Islet precursor cell (in vitro differentiated cells): ENCODE results near the gene FTO.
"Not testable (repeated sequence)": the region's sequence is repeated elsewhere in the genome, so short reads cannot be mapped to it uniquely, and the experiment has no call there.

Experiments
- DNase-seq: peaks from one replicate; pipeline ENCODE4 v3.0.0-alpha.2; 2018

The FTO gene

DNA sequence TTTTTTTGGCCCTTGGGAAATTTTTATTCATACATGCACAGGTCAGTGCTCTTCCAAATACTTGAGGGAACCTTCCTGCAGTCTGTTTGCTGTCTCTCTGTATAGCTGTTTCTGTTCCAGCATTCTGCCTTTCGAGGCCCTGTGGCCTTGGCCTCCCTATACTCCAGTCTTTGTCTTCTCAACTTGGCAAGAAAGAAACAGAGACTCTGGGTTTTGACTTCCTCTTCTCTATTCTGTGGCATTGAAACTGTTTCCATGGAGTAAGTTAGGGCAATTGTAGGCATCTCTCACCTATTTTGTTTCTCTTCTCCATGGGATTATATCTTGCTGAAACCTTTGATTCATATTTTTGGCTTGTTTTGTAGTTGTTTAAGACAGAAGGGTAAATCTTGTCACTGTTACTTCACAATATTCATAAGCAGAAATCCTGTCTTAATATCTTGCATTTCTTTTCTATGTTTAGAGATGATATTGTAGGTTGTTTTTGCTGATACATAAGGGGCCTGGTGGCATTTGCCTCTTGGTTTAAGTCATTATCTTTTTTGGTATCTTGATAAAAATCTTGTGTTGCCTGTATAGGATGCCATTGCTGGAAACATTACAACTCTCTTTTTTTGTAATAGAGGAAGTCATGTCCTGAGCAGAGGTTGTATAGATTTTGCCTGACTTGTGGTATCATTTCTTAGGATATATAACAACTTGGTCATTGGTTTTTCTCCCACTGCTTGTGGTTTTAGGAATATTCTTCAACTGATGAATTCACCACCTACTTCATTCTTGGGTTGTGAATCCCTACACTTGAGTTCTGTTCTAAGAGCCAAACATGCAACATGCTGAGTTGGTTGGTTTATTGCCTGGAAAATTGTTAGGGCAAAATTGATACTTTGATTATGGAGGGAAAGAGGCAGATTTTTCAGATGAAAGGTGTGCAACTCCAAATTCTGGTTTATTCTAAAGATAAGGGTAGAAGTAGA lies 168.6 kb downstream of the FTO start:
- no peak for DNase-seq

DNA sequence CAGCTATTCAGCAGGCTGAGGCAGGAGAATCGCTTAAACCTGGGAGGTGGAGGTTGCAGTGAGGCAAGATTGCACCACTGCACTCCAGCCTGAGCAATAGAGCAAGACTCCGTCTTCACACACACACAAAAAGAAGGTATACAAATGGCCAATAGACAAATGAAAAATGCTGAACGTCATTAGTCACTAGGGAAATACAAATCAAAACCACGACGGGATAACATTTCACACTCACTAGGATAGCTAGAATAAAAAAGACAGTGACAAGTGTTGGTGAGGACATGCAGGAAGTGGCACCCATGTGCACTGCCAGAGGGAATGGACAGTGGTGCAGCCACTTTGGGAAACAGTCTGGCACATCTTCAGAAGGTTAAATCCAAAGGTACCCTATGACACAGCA lies 172.9 kb downstream of the FTO start:
- no peak for DNase-seq

DNA sequence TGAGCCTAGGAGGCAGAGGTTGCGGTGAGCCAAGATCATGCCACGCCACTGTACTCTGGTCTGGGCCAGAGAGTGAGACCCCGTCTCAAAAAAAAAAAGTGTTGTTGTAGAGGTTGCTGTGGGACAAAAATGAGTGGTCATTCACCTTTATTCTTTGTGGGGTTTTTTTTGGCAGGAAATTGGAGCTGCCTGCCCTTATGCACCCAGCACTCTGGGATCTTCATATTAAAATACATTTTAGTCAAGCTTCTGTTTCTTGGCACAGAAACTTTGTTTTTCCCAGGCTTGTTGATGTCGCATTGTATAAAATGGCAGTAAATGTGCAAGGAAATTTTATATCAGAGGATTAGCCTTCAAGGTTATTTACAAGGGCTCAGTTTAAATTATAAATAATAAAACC lies 174.3 kb downstream of the FTO start:
- DNase-seq: no peak

DNA sequence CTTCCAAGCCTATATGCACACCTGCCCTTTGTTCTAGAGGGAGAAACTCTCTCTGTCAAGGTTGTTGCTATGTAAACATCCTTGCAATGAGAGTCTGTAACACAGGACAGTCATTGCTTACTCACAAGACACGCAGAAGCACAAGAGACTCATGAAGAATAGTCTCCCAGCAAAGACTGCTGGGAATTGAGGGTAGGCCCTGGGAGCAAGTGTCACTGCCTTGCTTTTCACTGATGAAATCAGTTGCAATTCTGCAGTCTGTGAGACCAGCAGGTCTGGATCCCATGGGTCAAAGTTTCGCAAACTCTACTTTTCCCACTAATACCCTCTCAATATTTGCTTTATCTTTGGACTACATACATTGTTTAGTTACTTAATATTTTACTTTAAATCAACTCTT lies 177.4 kb downstream of the FTO start:
- DNase-seq: no peak

DNA sequence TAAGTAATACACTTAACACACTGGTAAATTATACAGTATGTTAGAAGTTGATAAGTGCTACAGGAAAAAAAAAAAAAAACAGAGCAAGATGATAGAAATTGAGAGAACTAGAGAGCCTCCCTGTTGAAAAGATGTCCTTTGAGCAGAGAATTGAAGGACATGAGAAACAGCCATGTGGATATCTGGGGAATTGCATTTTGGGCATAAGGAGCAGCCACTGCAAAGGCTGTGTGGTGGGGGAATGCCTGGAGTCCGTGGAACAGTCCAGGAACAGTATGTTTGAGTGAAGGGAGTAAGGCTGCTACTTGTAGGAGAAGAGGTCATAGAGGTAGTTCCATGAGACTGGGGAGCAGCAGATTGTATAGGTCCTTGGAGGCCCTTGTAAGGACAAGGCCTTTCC lies 178.4 kb downstream of the FTO start:
- DNase-seq: no peak

DNA sequence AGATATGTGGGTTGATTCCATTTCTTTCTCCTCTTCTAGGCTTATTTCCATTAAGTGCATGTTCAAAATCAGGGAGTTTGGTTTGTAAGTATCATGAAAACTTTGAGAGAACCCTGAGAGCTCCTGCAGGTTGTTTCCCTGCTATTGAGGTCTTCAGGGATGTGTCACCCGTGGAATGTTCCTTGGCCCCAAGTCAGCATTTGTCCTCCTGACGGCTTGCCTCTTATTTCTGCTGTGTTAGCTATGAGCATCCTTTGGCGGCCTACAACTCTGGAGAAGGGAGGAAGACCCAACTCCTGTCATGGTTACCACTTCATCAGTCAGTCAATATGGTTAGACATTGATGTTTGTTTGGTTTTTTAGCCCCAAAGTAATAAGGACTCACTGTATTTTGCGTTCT lies 180.8 kb downstream of the FTO start:
- DNase-seq: no peak

DNA sequence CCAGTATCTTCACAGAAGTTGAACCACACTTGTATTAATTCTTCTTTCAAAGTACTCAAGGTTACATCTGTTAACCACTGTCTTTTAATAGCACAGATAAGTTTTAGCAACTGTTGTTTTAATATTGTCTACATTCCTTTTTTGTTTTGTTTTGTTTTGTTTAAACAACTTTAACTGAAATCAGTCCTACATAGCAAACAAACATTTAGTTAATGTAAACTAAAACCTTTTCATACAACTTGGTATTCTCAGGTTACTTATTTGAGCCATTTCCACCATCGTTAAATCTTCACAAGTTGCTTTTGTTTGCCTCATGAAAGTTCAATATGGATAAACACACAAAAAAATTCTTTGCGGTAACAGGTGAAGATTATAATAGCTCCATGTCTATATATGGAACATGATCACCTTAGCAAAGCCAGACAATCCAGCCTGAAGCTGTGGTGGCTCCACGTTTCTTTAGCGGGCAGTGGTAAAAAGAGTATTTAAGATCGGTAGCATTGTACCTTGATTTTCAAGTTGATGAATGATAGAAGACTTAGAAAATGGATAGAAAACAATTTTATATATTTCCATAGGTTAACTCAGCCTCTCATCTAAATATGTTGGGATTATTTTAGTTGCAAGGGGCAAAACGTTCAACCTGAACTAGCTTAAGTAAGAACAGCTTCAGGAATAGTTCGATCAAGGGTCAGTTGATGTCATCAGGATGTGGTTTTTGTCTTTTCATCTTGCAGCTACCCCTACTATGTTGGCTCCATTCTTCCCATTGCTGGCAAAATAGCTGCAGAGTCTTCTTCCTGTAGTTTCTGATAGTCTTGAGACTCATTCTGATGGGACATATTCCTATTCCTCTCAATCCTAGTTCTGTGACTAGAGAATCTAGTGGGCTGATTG lies 182.8 kb downstream of the FTO start:
- DNase-seq: no peak

DNA sequence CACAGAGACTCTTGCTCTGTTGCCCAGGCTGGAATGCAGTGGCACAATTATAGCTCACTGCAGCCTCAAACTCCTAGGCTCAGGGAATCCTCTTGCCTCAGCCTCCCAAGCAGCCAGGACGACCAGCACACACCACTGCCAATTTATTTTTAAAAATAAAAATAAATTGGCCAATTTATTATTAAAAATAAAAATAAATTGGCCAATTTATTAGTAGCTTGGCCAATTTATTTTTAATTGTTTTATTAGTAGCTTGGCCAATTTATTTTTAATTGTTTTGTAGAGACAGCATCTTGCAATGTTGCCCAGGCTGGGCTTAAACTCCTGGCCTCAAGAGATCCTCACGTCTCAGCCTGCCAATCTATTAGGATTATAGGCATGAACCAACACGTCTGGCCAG lies 184.3 kb downstream of the FTO start:
- no peak for DNase-seq

DNA sequence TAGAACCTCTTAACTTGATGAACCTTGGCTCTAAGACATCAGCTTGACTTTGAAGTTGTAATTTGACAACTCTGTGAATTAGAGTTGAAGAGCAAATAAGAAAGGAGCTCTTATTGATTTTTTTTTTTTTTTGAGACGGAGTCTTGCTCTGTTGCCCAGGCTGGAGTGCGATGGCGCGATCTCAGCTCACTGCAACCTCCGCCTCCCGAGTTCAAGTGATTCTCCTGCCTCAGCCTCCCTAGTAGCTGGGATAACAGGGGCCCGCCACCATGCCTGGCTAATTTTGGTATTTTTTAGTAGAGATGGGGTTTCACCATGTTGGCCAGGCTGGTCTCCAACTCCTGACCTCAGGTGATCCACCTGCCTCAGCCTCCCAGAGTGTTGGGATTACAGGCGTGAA lies 186.9 kb downstream of the FTO start:
- DNase-seq: not testable (repeated sequence)

DNA sequence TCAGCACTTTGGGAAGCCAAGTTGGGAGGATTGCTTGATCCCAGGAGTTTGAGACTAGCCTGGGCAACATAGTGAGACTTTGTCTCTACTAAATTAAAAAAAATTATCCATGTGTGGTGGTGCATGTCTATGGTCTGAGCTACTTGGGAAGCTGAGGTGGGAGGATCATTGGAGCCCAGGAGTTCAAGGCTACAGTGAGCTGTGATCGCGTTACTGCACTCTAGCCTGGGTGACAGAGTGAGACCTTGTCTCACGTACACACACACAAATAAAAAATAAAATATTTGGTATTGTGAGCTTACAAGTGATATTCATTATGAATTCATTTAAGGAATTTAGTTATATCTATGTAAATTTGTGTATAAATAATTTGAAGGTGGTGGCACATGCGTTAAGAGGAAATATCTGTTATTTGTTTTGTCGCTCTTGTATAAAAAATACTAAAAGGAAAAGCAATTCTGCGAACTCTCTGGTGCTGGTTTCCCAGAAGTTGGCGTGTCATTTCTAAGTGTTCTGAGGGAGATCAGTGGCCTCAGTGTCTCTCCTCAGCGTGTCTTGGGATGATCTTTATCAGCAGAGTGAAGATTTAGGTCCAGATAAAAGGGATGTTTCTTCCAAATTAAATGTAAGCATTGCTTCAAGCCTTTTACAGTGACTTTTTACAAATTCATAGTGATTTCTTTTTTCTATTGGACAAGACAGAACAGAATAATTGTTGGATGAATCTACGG lies 187.6 kb downstream of the FTO start:
- no peak for DNase-seq

DNA sequence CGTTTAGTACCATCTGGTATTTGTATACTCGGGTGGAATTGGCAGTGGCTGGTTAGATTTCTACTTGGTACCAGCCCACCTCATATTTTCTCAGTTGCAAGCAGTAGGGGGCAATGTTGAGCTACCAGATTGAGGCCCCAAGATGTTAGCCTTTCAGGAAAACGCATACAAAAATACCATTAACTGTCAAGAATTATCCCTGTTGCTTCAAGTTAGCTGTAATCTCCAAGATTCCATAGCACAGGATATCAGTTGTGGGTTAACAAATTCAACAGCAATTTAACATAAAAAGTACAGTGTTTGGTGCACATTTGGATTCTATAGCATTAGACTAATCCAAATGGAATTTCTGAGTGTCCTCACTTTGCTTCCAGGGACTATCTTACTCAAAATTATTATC lies 188.2 kb downstream of the FTO start:
- DNase-seq: peak; percentile 60

DNA sequence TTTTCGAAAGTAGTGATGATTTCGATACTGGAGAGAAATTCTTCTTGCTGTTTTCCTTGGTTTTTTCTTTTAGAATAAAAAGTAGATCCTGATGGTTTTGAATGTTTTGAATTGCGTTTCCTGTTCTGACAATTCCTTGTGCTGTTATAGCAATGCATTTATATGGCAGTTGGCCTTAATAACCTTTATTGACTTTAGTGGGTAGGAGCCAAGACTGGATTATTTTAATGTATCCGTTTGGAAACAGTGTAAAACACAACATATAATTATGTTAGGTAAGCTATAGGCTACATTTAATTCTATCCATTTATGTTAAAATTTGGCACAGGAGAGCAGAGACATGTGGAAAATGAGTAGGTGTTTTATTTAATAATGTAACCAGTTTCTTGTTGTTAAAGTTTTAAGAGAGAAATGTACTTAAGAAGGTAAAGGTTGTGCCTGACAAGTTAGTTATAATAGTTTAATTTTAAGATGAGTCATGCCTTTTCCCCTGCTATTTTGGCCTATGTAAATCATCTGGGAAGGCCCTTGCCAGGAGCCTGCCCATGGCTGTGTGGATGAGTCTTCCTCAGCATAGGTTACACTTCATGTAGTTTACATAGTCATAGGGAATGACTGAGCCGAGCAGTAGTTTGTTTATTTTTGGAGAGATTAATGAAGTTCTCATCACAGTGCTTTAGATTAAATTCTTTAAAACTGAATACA lies 189.9 kb downstream of the FTO start:
- DNase-seq: no peak

DNA sequence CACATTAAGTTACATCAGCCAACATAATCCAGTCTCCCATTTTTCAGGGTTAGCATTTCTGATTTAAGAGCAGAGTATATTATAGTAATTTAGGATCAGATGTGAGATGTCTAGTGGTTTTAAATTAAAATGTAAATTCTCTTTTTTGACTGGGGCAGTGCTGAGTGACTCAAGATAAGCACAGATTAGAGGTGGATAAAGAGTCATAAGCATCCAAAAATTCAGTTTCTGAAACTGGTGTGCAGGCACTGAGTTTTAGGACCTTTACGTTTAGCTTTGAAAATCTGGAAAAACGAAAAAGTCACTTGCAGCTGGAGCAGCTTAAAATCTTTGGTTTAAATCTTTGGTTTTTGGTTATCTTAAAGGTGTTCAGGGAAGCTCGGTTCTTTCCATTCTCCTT lies 190.7 kb downstream of the FTO start:
- no peak for DNase-seq

DNA sequence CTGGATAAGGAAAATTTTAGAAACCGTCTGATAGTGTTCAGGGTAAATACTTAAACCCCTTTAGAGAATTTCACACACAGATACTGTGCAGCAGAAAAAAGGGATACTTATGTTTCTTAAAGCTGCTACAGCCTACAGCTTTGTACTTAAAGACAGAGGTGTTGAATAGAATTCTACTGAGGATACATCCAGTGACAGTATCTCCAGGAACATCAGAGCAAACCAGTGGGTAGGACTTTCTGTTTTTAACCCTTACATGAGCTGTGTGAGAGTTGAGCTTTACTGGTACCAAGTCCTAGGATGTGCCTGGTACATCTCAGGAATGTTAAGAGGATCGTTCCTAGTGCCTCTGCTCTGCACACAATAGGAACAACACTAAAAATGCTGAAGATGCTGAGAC lies 191.5 kb downstream of the FTO start:
- no peak for DNase-seq

DNA sequence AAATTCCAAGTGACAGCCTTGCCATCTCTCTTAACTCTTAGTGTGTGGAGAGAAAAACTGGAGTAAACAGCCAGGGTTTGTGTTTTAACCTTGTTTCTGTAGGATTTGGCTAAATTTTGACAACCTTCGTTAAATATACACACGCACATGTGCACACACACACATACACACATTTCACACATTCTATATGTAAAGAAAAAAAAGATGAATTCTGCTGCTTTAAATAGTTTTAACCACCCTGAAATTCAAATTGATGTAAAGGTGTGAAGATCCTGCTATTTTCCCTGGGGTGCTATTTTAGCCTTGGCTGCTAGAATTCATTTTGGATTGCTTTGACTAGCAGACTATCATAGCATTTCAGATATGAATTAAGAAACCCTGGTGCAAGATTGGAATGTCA lies 191.9 kb downstream of the FTO start:
- DNase-seq: no peak

DNA sequence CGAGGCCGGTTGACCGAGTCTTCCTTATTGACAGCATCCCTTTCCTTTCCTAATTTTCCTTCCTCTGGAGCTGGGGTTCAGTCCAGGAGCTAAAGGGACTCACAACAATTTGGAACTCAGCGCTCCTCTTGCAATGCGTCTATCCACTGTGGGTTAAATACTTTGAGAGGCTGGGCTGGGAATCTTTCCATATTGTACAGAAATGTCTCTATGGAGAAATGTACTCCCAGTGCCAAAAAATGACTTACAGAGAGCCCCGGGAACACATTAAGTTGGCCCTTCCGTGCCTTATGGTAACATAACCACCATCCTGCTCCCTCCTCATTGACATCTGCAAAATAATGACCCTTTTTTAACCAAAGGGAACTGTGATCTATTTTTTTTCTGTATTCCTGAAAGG lies 192.8 kb downstream of the FTO start:
- DNase-seq: no peak

DNA sequence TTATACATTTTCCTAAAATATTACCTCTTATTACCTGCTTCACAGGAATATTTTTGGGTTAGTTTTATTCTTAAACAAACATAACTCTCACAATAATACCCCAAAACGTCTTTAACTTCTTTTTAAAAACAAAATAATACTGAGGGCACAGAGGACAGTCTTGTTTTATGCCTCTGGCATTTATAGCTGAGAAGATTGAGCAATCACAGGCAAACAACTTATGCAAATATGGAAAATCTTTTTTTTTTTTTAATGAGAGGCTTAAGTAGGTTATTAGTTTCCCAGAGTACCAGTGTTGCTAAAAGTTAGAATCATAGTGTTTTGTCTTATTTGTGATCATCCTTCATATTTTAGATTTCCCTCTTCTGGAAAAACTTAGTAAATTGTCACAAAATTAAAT lies 195.0 kb downstream of the FTO start:
- DNase-seq: no peak

DNA sequence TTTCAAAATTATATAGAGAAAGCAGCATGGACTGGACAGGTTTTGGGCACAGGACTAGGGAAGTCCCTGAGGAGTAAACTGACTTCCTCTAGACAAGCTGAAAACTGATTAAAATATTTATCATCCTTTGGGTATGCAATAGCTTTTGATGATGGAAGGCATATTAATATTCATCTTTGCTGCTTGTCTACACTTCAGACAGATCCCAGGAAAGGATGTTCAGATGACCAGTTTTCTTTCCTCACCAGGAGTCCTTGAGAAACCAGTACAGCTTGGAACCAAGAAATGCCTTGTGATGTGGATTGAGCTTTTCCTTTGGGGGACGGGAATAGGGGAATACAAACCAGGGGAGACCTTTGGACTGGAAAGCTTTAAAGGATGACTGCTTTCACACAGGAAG lies 195.5 kb downstream of the FTO start:
- DNase-seq: no peak

DNA sequence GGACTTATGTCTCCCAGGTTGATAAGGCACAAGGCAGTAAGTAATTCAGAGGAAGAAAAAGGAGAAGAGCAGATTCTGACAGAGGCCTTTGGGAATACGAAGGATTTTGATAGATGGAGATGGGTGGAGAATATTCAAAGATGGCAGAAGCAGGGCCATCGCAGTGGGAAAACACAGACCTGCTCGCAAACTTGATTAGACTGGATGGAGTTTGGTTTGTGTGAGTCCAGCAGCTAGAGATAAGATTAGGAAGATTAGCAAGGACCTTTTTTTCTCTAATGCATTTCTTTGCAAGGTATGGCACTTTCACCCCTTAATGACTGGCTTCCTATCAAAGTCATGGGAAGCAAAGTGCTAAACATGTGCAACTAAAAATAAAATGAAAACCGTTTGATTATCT lies 196.7 kb downstream of the FTO start:
- no peak for DNase-seq

DNA sequence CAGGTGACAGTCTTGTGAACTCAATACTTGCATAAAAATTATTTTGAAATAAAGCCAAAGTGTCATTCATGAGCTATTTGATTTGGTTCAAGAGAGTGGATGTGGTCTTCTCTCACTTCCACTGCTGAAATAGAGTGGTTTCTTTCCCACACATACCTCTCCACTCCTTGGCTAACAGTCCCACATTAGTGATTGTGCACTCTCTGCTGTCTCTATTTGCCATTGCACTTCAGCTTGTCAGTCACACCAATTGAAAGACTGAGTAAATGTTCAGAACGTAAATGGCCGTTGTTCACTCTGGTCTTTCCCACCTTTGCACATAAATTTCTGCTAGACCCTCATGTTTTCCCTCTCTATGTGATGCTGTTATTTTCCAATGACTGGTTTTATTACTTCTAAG lies 197.5 kb downstream of the FTO start:
- DNase-seq: no peak

DNA sequence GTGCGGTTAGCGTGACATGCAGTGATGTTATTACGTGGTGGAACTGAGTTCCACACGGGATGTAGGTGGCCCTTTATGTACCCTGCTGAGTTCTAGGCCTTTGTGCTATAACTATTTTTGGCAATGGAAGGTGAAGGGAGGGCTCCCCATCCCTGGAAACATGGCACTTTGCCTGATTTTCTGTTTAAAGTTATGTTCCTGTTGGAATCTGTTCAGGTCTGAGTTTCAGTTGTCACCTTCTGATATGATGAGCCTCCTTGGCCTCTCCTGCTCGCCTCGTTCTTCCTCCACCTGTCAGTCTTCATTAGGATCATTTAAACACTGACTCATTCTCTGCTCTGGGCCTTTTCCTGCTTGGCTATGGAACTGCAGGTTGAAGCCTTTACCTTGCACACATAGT lies 200.6 kb downstream of the FTO start:
- no peak for DNase-seq

DNA sequence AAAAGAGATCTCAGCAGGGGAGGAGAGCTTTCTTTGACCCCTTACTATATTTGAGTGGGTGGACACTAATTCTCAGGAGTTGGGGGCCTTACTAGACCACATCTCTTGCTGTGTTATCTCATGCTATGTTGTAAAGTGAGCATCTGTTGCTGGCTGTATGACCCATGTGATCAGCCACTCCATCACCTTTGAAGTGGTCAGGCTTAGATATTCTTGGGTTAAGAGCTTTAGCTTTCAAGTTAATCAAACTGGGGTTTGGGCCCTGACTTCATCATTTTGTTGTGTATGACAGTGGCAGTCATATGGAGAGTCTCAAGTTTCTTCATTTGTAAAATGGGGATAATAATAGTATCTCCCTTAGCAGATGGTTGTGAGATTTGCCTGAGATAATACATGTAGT lies 201.1 kb downstream of the FTO start:
- no peak for DNase-seq

DNA sequence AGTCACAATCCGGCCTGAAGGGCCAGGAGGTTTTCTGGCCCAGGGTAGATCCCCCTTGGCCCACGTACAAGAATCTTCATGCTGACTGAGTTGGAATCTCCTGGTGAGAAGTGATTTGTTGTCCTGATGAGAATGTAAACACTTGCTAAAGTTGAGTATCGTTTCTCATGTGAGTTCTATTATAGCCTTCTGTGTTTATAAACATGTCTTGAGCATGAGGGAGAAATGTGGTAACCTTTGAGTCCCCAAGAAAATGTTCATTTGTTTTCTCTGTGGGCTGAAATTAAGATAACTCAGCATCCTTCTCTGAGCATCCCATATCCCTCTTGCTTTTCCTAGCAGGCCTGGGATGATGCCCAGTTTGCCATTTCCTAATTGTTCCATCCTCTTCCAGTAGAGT lies 204.8 kb downstream of the FTO start:
- no peak for DNase-seq
